Neural progenitor cell (in vitro differentiated cells): Measurements from ENCODE around the gene UNK. TPM values are rescaled to one million over a fixed set of nuclear protein-coding genes. Genes with fewer than 3 reads are reported as not detected.

Experiments used
- DNase-seq: peaks from one replicate; pipeline ENCODE4 v3.0.0-alpha.2; 2016; ENCODE audit warnings: low spot score
- H2AFZ ChIP-seq: fragments of 200-600 bp; sonication (generic); replicated peaks from 2 replicates; pipeline ENCODE4 v1.6.1; 2016; ENCODE audit warnings: antibody characterized with exemption
- H3F3A ChIP-seq: fragments of 200-600 bp; sonication (generic); 2 replicates; pipeline ENCODE4 v1.6.1; 2016; ENCODE audit warnings: antibody characterized with exemption, low read depth
- H3K27ac ChIP-seq: fragments of 200-600 bp; sonication (generic); 2 replicates; pipeline ENCODE4 v1.5.1; 2016; ENCODE audit warnings: mild to moderate bottlenecking
- H3K27me3 ChIP-seq: fragments of 200-600 bp; sonication (generic); 2 replicates; pipeline ENCODE4 v1.6.1; 2016; ENCODE audit warnings: mild to moderate bottlenecking, moderate library complexity
- H3K36me3 ChIP-seq: fragments of 200-600 bp; sonication (generic); 2 replicates; pipeline ENCODE4 v1.5.1; 2016
- H3K4me1 ChIP-seq: fragments of 200-600 bp; sonication (generic); 2 replicates; pipeline ENCODE4 v1.6.1; 2016; ENCODE audit warnings: mixed run types
- H3K4me2 ChIP-seq: fragments of 200-600 bp; sonication (generic); 2 replicates; pipeline ENCODE4 v1.6.1; 2016
- H3K4me3 ChIP-seq: fragments of 200-600 bp; sonication (generic); 2 replicates; pipeline ENCODE4 v1.5.1; 2016
- H3K79me2 ChIP-seq: fragments of 200-600 bp; sonication (generic); 2 replicates; pipeline ENCODE4 v1.6.1; 2016; ENCODE audit warnings: low read depth
- H3K9ac ChIP-seq: fragments of 200-600 bp; sonication (generic); 2 replicates; pipeline ENCODE4 v1.6.1; 2016
- H3K9me3 ChIP-seq: fragments of 200-600 bp; sonication (generic); 2 replicates; pipeline ENCODE4 v1.5.1; 2016; ENCODE audit warnings: low read depth
- H4K20me1 ChIP-seq: fragments of 200-600 bp; sonication (generic); 2 replicates; pipeline ENCODE4 v1.6.1; 2016; ENCODE audit warnings: low read depth
- H3K27ac Mint-ChIP-seq: 3 replicates; pipeline ENCODE4 v1.8.0; 2021; ENCODE audit warnings: mixed read lengths
- H3K27me3 Mint-ChIP-seq: 2 replicates; pipeline ENCODE4 v1.8.0; 2022; ENCODE audit warnings: low read depth, mild to moderate bottlenecking, inconsistent platforms, moderate library complexity, mixed read lengths; ENCODE audit not compliant: insufficient read depth
- H3K36me3 Mint-ChIP-seq: 3 replicates; pipeline ENCODE4 v1.8.0; 2021; ENCODE audit warnings: mixed read lengths
- H3K4me1 Mint-ChIP-seq: 3 replicates; pipeline ENCODE4 v1.8.0; 2021; ENCODE audit warnings: mixed read lengths
- H3K4me3 Mint-ChIP-seq: 3 replicates; pipeline ENCODE4 v1.8.0; 2021; ENCODE audit warnings: mild to moderate bottlenecking, moderate library complexity, mixed read lengths
- H3K9me3 Mint-ChIP-seq: 3 replicates; pipeline ENCODE4 v1.8.0; 2020; ENCODE audit warnings: mixed read lengths
- CTCF ChIP-seq: fragments of 200-600 bp; sonication (generic); IDR thresholded peaks from 2 replicates; pipeline ENCODE4 v1.5.1; 2017; ENCODE audit warnings: antibody characterized with exemption, mild to moderate bottlenecking
- EZH2 ChIP-seq: fragments of 200-600 bp; sonication (generic); IDR thresholded peaks from 2 replicates; pipeline ENCODE4 v1.6.1; 2017; ENCODE audit warnings: antibody characterized with exemption, mild to moderate bottlenecking, moderate library complexity
- EZH2phosphoT487 ChIP-seq: fragments of 200-600 bp; sonication (generic); IDR thresholded peaks from 2 replicates; pipeline ENCODE4 v1.6.1; 2017; ENCODE audit warnings: antibody characterized with exemption
- total RNA-seq: library from RNA; depleted of rRNA; stranded (reverse); fragments of >200 nt; gene quantifications from 2 replicates; pipeline ENCODE4 v1.2.3, GENCODE V29; 2015; ENCODE audit warnings: low replicate concordance

Gene UNK
- total RNA-seq, 1 donor from 2014 or later, result 38.5 TPM

- H3K9ac ChIP-seq, result no peak overlapping the region
- H3K4me1 ChIP-seq, result no peaks in the 10 kb centered on the region
- H2AFZ ChIP-seq, result no peak overlapping the region
- H4K20me1 ChIP-seq, result peaks cover 52% of the 10 kb centered on the region
- H3K4me2 ChIP-seq, result no peak overlapping the region
- no peaks in the 10 kb centered on the region for H3K9me3 Mint-ChIP-seq
- no peak overlapping the region for H3K4me3 ChIP-seq
- no peak overlapping the region for H3K27ac ChIP-seq
- DNase-seq, result no peak
- H3K27ac Mint-ChIP-seq, result no peak overlapping the region
- H3K36me3 Mint-ChIP-seq, result peaks cover 11% of the 10 kb centered on the region
- peaks cover 7% of the 10 kb centered on the region for H3F3A ChIP-seq
- no peaks in the 10 kb centered on the region for H3K36me3 ChIP-seq
- no peak overlapping the region for H3K4me3 Mint-ChIP-seq
- no peaks in the 10 kb centered on the region for H3K9me3 ChIP-seq
- TF ChIP-seq CTCF (no peak), EZH2 (no peak), EZH2phosphoT487 (no peak)
- no peaks in the 10 kb centered on the region for H3K27me3 Mint-ChIP-seq
- H3K4me1 Mint-ChIP-seq, result no peaks in the 10 kb centered on the region
- H3K79me2 ChIP-seq, result peaks cover 72% of the 10 kb centered on the region
- H3K27me3 ChIP-seq, result no peaks in the 10 kb centered on the region
Observed at GRCh38 chr17:75803883-75804282, 19.3 kb downstream of the UNK start.

GRCh38 chr17:75806822-75807500, 22.4 kb downstream of the UNK start:
- Histone ChIP-seq H3K36me3 (no peaks in the 10 kb centered on the region), H3K4me1 (no peaks in the 10 kb centered on the region), H3K4me2 (no peak overlapping the region), H2AFZ (no peak overlapping the region), H3F3A (peaks cover 3% of the 10 kb centered on the region), H3K27ac (no peak overlapping the region), H3K9me3 (no peaks in the 10 kb centered on the region), H3K79me2 (peaks cover 53% of the 10 kb centered on the region), H3K4me3 (no peak overlapping the region), H3K9ac (no peak overlapping the region), H4K20me1 (peaks cover 57% of the 10 kb centered on the region), H3K27me3 (no peaks in the 10 kb centered on the region)
- H3K27me3 Mint-ChIP-seq, result no peaks in the 10 kb centered on the region
- H3K9me3 Mint-ChIP-seq, result no peaks in the 10 kb centered on the region
- peaks cover 5% of the 10 kb centered on the region for H3K36me3 Mint-ChIP-seq
- H3K27ac Mint-ChIP-seq, result no peak overlapping the region
- no peak for TF ChIP-seq EZH2phosphoT487
- TF ChIP-seq EZH2, result no peak
- TF ChIP-seq CTCF, result no peak
- no peak for DNase-seq
- H3K4me1 Mint-ChIP-seq, result no peaks in the 10 kb centered on the region
- H3K4me3 Mint-ChIP-seq, result no peak overlapping the region

- H3K27ac Mint-ChIP-seq, result peak overlapping the region; percentile 67
- peaks cover 44% of the 10 kb centered on the region for H3K79me2 ChIP-seq
Observed at GRCh38 chr17:75807861-75808260, 23.3 kb downstream of the UNK start.

More at GRCh38 chr17:75807861-75808260, 23.3 kb downstream of the UNK start:
- Histone ChIP-seq H3K9me3 (no peaks in the 10 kb centered on the region), H4K20me1 (peaks cover 51% of the 10 kb centered on the region), H3K27me3 (no peaks in the 10 kb centered on the region), H3K36me3 (no peaks in the 10 kb centered on the region), H3K9ac (no peak overlapping the region), H3K27ac (no peak overlapping the region), H3K4me2 (no peak overlapping the region), H3K4me3 (no peak overlapping the region), H3F3A (no peaks in the 10 kb centered on the region), H2AFZ (no peak overlapping the region), H3K4me1 (no peaks in the 10 kb centered on the region)
- H3K4me1 Mint-ChIP-seq, result no peaks in the 10 kb centered on the region
- H3K9me3 Mint-ChIP-seq, result no peaks in the 10 kb centered on the region
- DNase-seq, result no peak
- H3K27me3 Mint-ChIP-seq, result no peaks in the 10 kb centered on the region
- no peak overlapping the region for H3K4me3 Mint-ChIP-seq
- peaks cover 7% of the 10 kb centered on the region for H3K36me3 Mint-ChIP-seq
- TF ChIP-seq EZH2phosphoT487 (no peak), EZH2 (no peak), CTCF (no peak)
